HL-60 (cell line): ENCODE measurements around the gene NEB.

Source experiments
- POLR2AphosphoS5 ChIP-seq: IDR thresholded peaks from 2 replicates; pipeline ENCODE4 v1.6.1; 2012; ENCODE audit warnings: low read depth
- SPI1 ChIP-seq: IDR thresholded peaks from 2 replicates; pipeline ENCODE4 v1.6.1; 2012; ENCODE audit warnings: low read depth, mild to moderate bottlenecking, borderline replicate concordance
- TF ChIP-seq, protein P1 (sequence below): IDR thresholded peaks from one replicate; pipeline ENCODE4 v1.5.1; 2011; ENCODE audit warnings: low read length, control low read depth, inconsistent platforms; ENCODE audit not compliant: insufficient read depth

GRCh38 chr2:151649966-151650365 lies 84.3 kb downstream of the NEB start:
- TF ChIP-seq, protein P1, sequence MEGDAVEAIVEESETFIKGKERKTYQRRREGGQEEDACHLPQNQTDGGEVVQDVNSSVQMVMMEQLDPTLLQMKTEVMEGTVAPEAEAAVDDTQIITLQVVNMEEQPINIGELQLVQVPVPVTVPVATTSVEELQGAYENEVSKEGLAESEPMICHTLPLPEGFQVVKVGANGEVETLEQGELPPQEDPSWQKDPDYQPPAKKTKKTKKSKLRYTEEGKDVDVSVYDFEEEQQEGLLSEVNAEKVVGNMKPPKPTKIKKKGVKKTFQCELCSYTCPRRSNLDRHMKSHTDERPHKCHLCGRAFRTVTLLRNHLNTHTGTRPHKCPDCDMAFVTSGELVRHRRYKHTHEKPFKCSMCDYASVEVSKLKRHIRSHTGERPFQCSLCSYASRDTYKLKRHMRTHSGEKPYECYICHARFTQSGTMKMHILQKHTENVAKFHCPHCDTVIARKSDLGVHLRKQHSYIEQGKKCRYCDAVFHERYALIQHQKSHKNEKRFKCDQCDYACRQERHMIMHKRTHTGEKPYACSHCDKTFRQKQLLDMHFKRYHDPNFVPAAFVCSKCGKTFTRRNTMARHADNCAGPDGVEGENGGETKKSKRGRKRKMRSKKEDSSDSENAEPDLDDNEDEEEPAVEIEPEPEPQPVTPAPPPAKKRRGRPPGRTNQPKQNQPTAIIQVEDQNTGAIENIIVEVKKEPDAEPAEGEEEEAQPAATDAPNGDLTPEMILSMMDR: no peak
- no peak for TF ChIP-seq POLR2AphosphoS5
- TF ChIP-seq SPI1: no peak
